HEK293 (cell line): ENCODE results near the gene CDK11A.
A peak's percentile ranks its signal among the peaks of the same experiment; 100 is the strongest.
"Not testable (repeated sequence)": the region's sequence is repeated elsewhere in the genome, so short reads cannot be mapped to it uniquely, and the experiment has no call there.

Source experiments
- CTCF ChIA-PET: fragments of 350-600 bp; formaldehyde crosslinking; extraction: SDS; loops from one replicate; lab custom pipeline; 2021; ENCODE audit warnings: antibody characterized with exemption; lab: Yijun Ruan, JAX
- POLR2A ChIA-PET: fragments of 300-600 bp; formaldehyde crosslinking; extraction: SDS; loops from one replicate; lab custom pipeline; 2020; ENCODE audit warnings: antibody characterized with exemption, inconsistent platforms; lab: Yijun Ruan, JAX
- H3K27ac ChIP-seq: fragments of 200-500 bp; sonication (Bioruptor generic); 2 replicates; pipeline ENCODE4 v1.5.1; 2014; ENCODE audit warnings: low read depth, low read length, control low read depth, inconsistent platforms; ENCODE audit errors: extremely low read depth
- H3K36me3 ChIP-seq, 2 experiments: fragments of 200-500 bp in 1 of 2; sonication (Bioruptor generic) in 1 of 2; 1 replicate in 1 of 2; 2 replicates in 1 of 2; pipeline ENCODE4 v1.5.1; 2014 to 2017; ENCODE audit warnings: inconsistent platforms in 2 of 2, low read length in 2 of 2; ENCODE audit not compliant: control insufficient read depth in 2 of 2, insufficient read depth in 1 of 2
- H3K4me1 ChIP-seq: fragments of 200-500 bp; sonication (Bioruptor generic); 2 replicates; pipeline ENCODE4 v1.5.1; 2014; ENCODE audit warnings: mild to moderate bottlenecking, low read length, inconsistent platforms; ENCODE audit not compliant: control insufficient read depth, insufficient read depth
- H3K4me3 ChIP-seq: 2 replicates; pipeline ENCODE4 v1.5.1; 2011; ENCODE audit warnings: low read depth, mild to moderate bottlenecking, control low read depth, low read length, moderate library complexity
- H3K9me3 ChIP-seq: fragments of 200-500 bp; sonication (Bioruptor generic); 2 replicates; pipeline ENCODE4 v1.5.1; 2014; ENCODE audit warnings: low read depth, low read length, inconsistent platforms; ENCODE audit not compliant: control insufficient read depth, insufficient read depth
- EGR2 ChIP-seq: fragments of 450-650 bp; formaldehyde crosslinking; IDR thresholded peaks from 2 replicates; pipeline ENCODE4 v1.5.1; 2016; ENCODE audit warnings: low read depth, missing biosample characterization, missing genetic modification characterization
- GLIS1 ChIP-seq: fragments of 450-650 bp; formaldehyde crosslinking; IDR thresholded peaks from 2 replicates; pipeline ENCODE4 v1.5.1; 2016; ENCODE audit warnings: missing biosample characterization, missing genetic modification characterization
- HOXA7 ChIP-seq: sonication (generic); formaldehyde crosslinking; IDR thresholded peaks from 2 replicates; pipeline ENCODE4 v1.8.1; 2022; ENCODE audit warnings: missing genetic modification reagents, borderline replicate concordance
- KLF1 ChIP-seq: fragments of 450-650 bp; formaldehyde crosslinking; IDR thresholded peaks from 2 replicates; pipeline ENCODE4 v1.5.1; 2016; ENCODE audit warnings: missing biosample characterization, missing genetic modification characterization
- YY1 ChIP-seq: fragments of 450-650 bp; formaldehyde crosslinking; IDR thresholded peaks from 2 replicates; pipeline ENCODE4 v1.5.1; 2018; ENCODE audit warnings: missing biosample characterization, missing genetic modification characterization
- ZBTB8A ChIP-seq: fragments of 450-650 bp; formaldehyde crosslinking; IDR thresholded peaks from 2 replicates; pipeline ENCODE4 v1.5.1; 2016; ENCODE audit warnings: missing biosample characterization, missing genetic modification characterization

Gene CDK11A

DNA sequence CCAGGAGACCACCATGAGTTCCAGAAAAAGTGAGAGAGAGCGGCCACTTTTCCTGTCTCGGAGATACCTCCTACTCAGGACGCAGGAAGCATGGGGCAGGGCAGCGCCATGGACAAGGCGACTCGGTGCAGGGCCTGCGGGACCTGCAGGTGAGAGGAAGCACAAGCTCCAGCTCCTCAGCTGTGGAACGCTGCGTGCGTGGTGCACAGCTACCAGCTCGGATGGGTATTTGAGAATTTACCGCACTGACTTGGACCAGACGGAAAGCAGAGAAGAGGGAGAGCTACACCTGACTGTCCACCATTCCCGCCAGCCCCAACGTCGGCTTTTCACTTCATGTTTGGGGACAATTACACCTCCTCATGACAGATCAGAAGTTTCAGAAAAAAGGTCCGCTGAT, 8.2 kb upstream of the CDK11A start:
- no peak overlapping the region for H3K27ac ChIP-seq
- H3K4me1 ChIP-seq = no peaks in the 10 kb centered on the region
- H3K36me3 ChIP-seq = peaks cover 17 to 41% of the 10 kb centered on the region in 2 experiments; a peak in 2 of 3 replicates
- TF ChIP-seq YY1 = no peak
- TF ChIP-seq, all 188 proteins: peak for 0
- POLR2A ChIA-PET = interaction anchor here (0.7 kb wide), 1 partner anchor 45 kb away, joined by 4 read pairs; no protein-coding TSS in a partner anchor
- CTCF ChIA-PET = no interaction called here
- Histone ChIP-seq H3K9me3 (no peaks in the 10 kb centered on the region), H3K4me3 (no peak overlapping the region)

DNA sequence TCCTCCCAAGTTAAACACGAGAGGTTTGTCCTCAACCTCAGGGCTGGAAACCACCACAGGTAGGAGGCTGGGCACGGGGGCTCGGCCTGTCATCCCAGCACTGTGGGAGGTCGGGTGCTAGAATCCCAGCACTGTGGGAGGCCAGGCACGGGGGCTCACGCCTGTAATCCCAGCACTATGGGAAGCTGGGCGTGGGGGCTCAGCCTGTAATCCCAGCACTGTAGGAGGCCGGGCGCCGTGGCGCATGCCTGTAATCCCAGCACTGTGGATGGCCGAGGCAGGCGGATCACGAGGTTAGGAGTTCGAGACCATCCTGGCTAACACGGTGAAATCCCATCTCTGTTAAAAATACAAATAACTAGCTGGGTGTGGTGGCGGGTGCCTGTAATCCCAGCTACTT, 6.7 kb upstream of the CDK11A start:
- ChIA-PET CTCF (interaction anchor here (0.6 kb wide), 1 partner anchor 11 kb away, joined by 3 read pairs; no protein-coding TSS in a partner anchor), POLR2A (no interaction called here)
- Histone ChIP-seq H3K9me3 (no peaks in the 10 kb centered on the region), H3K36me3 (peaks cover 17 to 34% of the 10 kb centered on the region in 2 experiments; a peak in 2 of 3 replicates), H3K4me3 (no peak overlapping the region), H3K27ac (no peak overlapping the region), H3K4me1 (no peaks in the 10 kb centered on the region)
- TF ChIP-seq EGR2 (tag by site-specific recombination) = peak; percentile 69
- TF ChIP-seq HOXA7 (CRISPR knock-in tag) = no peak
- no peak for TF ChIP-seq ZBTB8A
- peak; percentile 80 for TF ChIP-seq GLIS1 (tag by site-specific recombination)
- TF ChIP-seq, all 188 proteins: peak for 2

DNA sequence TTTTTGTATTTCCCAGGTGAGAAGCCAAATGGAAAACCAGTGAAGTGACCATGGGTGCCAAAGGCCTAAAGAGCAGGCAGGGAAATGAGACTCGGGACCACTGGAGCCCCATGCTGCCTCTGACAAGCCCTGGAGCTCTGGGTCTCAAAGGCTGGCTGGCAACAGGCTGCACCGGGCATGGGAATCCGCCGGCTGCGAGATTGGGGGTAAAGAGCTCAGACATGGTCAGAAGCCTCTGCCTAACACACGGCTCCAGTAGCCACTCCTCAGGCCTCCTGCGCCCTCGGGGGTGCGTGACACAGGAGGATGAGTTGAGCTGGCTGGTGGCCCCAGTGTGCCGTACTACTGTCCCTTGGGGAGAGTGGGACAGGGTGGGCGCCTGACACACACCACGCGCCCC, 6.1 kb upstream of the CDK11A start:
- H3K27ac ChIP-seq, H3K9me3 ChIP-seq, CTCF ChIA-PET, H3K4me1 ChIP-seq, POLR2A ChIA-PET, H3K4me3 ChIP-seq: not testable (repeated sequence)
- H3K36me3 ChIP-seq = peaks cover 17 to 34% of the 10 kb centered on the region in 2 experiments; a peak in 2 of 3 replicates

DNA sequence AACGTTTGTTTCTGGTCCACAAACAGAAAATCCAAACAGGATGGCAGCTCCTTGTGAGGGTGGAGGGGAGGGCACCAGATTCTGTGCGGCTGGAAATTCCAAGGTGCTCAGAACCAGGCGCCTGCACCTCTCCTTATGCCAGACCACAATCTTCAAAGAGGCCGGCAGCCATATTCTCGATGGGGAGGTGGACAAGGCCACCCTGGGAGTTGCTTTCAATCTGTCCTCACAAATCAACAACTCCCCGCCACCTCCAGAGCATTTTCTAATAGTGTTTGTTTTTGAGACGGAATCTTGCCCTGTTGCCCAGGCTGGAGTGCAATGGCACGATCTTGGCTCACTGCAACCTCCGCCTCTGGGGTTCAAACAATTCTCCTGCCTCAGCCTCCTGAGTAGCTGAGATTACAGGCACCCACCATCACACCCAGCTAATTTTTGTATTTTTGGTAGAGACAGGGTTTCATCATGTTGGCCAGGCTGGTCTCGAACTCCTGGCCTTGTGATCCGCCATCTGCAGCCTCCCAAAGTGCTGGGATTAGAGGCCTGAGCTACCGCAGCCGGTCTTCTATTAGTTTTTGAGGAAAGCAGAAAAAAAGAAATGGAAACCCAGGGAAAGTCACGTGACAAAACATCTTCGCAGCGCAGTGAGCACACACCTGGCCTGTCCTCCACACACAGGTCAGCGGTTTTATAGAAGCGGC, 5.1 kb upstream of the CDK11A start:
- H3K27ac ChIP-seq, CTCF ChIA-PET: not testable (repeated sequence)

DNA sequence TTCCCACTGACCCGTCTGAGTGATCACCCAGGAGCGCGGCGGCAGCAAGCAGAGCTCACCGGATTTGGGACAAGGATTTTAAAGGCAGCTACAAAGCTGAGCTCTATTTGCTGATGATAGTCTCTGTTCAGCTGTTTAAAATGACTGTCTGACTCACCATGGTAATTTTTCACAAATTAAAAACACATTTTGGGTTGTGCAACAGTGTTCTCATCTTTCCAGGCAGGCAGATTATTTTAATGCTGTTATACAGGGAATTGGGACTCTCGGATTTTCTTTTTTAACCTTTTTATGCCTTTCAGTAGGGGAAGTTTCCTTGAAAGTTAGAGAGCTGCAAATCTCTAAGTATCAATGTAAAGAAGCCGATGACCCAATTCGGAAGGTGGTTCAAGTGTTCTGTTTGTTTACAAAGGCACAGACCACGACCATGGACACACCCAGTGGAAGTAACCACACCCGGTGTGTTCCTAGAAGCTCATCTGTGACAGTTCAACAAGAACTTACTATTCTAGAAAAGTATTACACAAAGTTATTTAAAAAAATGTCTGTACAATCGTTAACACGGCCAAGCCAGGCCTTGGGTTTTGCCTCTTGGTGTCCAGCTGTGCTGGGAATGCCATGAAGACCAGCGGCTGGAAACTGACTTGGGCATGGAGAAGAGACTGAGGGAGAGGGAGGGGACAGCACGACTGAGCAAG, 4.3 kb upstream of the CDK11A start:
- peak; percentile 60 for TF ChIP-seq KLF1 (tag by site-specific recombination)
- H3K9me3 ChIP-seq, H3K4me1 ChIP-seq, POLR2A ChIA-PET, H3K4me3 ChIP-seq, H3K27ac ChIP-seq, CTCF ChIA-PET: not testable (repeated sequence)
- peaks cover 17 to 22% of the 10 kb centered on the region in 2 experiments; a peak in 2 of 3 replicates for H3K36me3 ChIP-seq

More for the DNA sequence above, 5.1 kb upstream of the CDK11A start:
- POLR2A ChIA-PET, H3K9me3 ChIP-seq, H3K4me1 ChIP-seq, H3K4me3 ChIP-seq: not testable (repeated sequence)
- H3K36me3 ChIP-seq = peaks cover 17 to 26% of the 10 kb centered on the region in 2 experiments; a peak in 2 of 3 replicates

DNA sequence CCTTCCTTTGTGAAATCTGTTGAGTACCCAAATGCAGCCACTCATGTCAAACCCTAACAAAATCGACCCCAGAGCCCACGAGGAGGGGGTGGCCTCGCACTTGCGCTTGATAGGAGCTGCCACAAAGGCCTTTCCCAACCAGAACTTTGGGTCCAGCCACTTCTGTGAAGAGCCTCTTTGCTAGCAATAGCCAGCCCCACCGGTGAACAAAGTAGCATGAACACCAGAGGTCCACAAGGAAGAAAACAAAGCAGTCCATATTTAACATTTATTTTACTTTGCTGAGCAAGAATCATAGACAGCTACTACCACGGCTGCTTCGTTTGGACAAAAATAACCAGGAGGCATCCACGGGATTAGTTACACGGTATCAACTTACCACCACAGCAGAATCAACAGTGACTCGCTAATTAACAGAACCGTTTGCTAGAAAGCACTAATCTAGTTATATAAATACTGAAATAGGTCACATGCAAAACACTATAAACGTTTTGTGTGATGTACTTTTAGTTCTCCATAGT, 3.0 kb upstream of the CDK11A start:
- POLR2A ChIA-PET, H3K4me1 ChIP-seq, H3K4me3 ChIP-seq, CTCF ChIA-PET, H3K27ac ChIP-seq, H3K9me3 ChIP-seq: not testable (repeated sequence)
- peaks cover 12 to 13% of the 10 kb centered on the region in 2 experiments; a peak in 2 of 3 replicates for H3K36me3 ChIP-seq

DNA sequence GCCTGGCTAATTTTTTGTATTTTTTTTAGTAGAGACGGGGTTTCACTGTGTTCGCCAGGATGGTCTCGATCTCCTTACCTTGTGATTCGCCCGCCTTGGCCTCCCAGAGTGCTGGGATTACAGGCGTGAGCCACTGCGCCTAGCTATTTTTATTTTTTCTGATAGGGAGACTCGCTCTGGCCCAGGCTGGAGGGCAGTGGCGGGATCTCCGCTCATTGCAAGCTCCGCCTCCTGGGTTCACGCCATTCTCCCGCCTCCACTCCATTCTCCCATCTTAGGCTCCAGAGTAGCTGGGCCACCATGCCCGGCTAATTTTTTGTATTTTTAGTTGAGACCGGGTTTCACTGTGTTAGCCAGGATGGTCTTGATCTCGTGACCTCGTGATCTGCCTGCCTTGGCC, 1.9 kb upstream of the CDK11A start:
- H3K9me3 ChIP-seq, H3K4me3 ChIP-seq, CTCF ChIA-PET, H3K27ac ChIP-seq, H3K4me1 ChIP-seq, POLR2A ChIA-PET: not testable (repeated sequence)
- peaks cover 3 to 14% of the 10 kb centered on the region in 2 experiments; a peak in 2 of 3 replicates for H3K36me3 ChIP-seq
